ENCODE data around the gene NDUFB10. TPM values are rescaled to one million over a fixed set of nuclear protein-coding genes. Genes with fewer than 3 reads are reported as not detected.

NDUFB10 gene
- total RNA-seq, 1 experiment from 2014 or later, result 202 TPM

GRCh38 chr16:1944612-1945199, 14.6 kb upstream of the NDUFB10 start:
- CTCF ChIA-PET, result no interaction called here
- Mint-ChIP-seq H3K4me3 (ENCODE audit: unreplicated experiment) (peak overlapping the region; percentile 16), H3K4me1 (ENCODE audit: insufficient read depth, unreplicated experiment) (peaks cover 5% of the 10 kb centered on the region), H3K27me3 (ENCODE audit: insufficient read depth, unreplicated experiment) (no peaks in the 10 kb centered on the region), H3K36me3 (ENCODE audit: insufficient read depth, unreplicated experiment) (peaks cover 8% of the 10 kb centered on the region), H3K27ac (ENCODE audit: low read depth, unreplicated experiment) (no peak overlapping the region), H3K9me3 (ENCODE audit: unreplicated experiment) (no peaks in the 10 kb centered on the region)
- POLR2A ChIA-PET, result interaction anchor here (2.1 to 2.8 kb wide), 3 partner anchors 16 to 20 kb away, joined by 5 to 33 read pairs (median 12); partner anchors contain the start of genes NDUFB10 and RPS2
- intact Hi-C loops (cut with micrococcal nuclease), result no loop called here
- no peak for TF ChIP-seq CTCF (IDR thresholded peaks at IDR 0.05; ENCODE audit: unreplicated experiment)
- BruUV-seq (replicated peaks), result no TSS peak
- DNase-seq (ENCODE audit: unreplicated experiment), result no peak

DNA sequence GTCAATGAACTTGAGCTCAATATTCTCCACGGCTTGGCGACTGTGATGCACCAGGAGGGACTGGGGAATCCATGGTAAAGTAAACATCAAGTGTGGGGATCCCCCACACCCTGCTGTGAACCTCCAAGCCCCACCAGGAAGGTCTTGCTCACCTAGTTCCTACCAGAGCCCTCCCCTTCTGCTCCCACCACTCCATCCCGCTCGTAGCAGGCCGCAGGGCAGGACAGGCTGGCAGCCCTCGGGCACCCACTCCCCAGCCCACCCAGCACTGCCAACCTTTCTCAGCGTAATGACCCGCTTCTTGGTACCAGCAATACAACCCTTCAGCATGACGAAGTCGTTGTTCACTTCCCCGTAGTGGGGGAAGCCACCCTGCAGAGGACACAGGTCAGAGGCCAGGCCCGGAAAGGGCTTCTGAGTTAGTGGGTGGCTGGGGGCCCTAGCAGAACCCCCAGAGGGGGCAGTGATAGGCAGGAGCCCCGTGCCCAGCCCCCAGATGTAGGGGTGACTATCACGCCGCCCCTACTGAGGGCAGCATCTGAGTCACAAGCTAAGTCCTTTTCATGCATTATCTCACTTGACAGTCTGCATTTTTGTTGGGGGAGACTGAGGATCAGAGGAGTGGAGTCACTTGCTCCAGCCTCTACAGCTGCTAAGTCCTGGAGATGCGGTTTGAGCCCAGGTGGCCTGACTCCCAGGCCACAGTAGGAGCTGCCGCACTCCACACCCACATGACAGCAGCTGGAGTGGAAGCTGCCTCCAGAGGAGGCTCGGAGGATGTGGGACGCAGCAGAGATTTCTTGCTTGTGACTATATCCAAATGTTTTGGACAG, 13.6 kb upstream of the NDUFB10 start:
- H3K27ac Mint-ChIP-seq (ENCODE audit: low read depth, unreplicated experiment), result no peak overlapping the region
- TF ChIP-seq CTCF (IDR thresholded peaks at IDR 0.05; ENCODE audit: unreplicated experiment), result no peak
- no peaks in the 10 kb centered on the region for H3K27me3 Mint-ChIP-seq (ENCODE audit: insufficient read depth, unreplicated experiment)
- no peak overlapping the region for H3K4me3 Mint-ChIP-seq (ENCODE audit: unreplicated experiment)
- H3K9me3 Mint-ChIP-seq (ENCODE audit: unreplicated experiment), result no peaks in the 10 kb centered on the region
- BruUV-seq (replicated peaks), result no TSS peak
- no peaks in the 10 kb centered on the region for H3K36me3 Mint-ChIP-seq (ENCODE audit: insufficient read depth, unreplicated experiment)
- DNase-seq (ENCODE audit: unreplicated experiment), result no peak
- ChIA-PET CTCF (interaction anchor here (1.0 kb wide), 1 partner anchor 80 kb away, joined by 3 read pairs; no protein-coding TSS in a partner anchor), POLR2A (interaction anchor here (2.1 kb wide), 1 partner anchor 19 kb away, joined by 5 read pairs; the partner anchor contains the start of gene RPS2)
- intact Hi-C loops (cut with micrococcal nuclease), result no loop called here
- H3K4me1 Mint-ChIP-seq (ENCODE audit: insufficient read depth, unreplicated experiment), result peaks cover 5% of the 10 kb centered on the region

GRCh38 chr16:1946495-1947368, 12.6 kb upstream of the NDUFB10 start:
- Mint-ChIP-seq H3K27me3 (ENCODE audit: insufficient read depth, unreplicated experiment) (no peaks in the 10 kb centered on the region), H3K9me3 (ENCODE audit: unreplicated experiment) (no peaks in the 10 kb centered on the region), H3K36me3 (ENCODE audit: insufficient read depth, unreplicated experiment) (no peaks in the 10 kb centered on the region), H3K4me3 (ENCODE audit: unreplicated experiment) (no peak overlapping the region), H3K4me1 (ENCODE audit: insufficient read depth, unreplicated experiment) (peaks cover 5% of the 10 kb centered on the region), H3K27ac (ENCODE audit: low read depth, unreplicated experiment) (no peak overlapping the region)
- ChIA-PET POLR2A (interaction anchor here (0.6 to 2.1 kb wide), 2 partner anchors 18 to 47 kb away, joined by 3 to 5 read pairs; partner anchors contain the start of gene RPS2), CTCF (interaction anchor here (0.5 kb wide), 1 partner anchor 84 kb away, joined by 3 read pairs; no protein-coding TSS in a partner anchor)
- intact Hi-C loops (cut with micrococcal nuclease), result no loop called here
- BruUV-seq (replicated peaks), result no TSS peak
- DNase-seq (ENCODE audit: unreplicated experiment), result no peak
- TF ChIP-seq CTCF (IDR thresholded peaks at IDR 0.05; ENCODE audit: unreplicated experiment), result no peak

Data from MCF 10A (cell line).